K562 (cell line): ENCODE measurements around the gene CREB3L2. TPM values are rescaled to one million over a fixed set of nuclear protein-coding genes. Genes with fewer than 3 reads are reported as not detected.

Experiments
- ATAC-seq: fragments of 200-7000 bp; cut with Tn5 transposase; 3 replicates; pipeline ENCODE4 v1.9.1; 2020; ENCODE audit warnings: moderate library complexity
- BruUV-seq: library from RNA; stranded (reverse); fragments of 400-500 nt; replicated peaks from 2 replicates; lab custom pipeline; 2021; lab: Mats Ljungman, UMichigan
- CTCF ChIA-PET: fragments of 300-600 bp; formaldehyde crosslinking; extraction: SDS; loops from one replicate; lab custom pipeline; 2021; ENCODE audit warnings: low intra/inter-chr PET ratio; lab: Yijun Ruan, JAX
- POLR2A ChIA-PET: fragments of 300-600, 350-650 bp; sonication (Branson Sonifier 250); formaldehyde crosslinking; extraction: SDS; loops from one replicate; lab custom pipeline; 2021; ENCODE audit warnings: antibody characterized with exemption, inconsistent platforms; lab: Yijun Ruan, JAX
- DNase-seq, 4 experiments: peaks; one replicate each; pipeline versions ENCODE4 v3.0.0 to v3.0.0-alpha.2; 2011 to 2018; ENCODE audit warnings: low spot score in 3 of 4, mixed read lengths in 3 of 4; ENCODE audit errors: extremely low read depth in 1 of 4
- FAIRE-seq: peaks from 2 replicates; lab custom pipeline; 2011; peaks lifted over from hg19 to GRCh38; lab: Jason Lieb, UNC
- H2AFZ ChIP-seq: 2 replicates; pipeline ENCODE4 v1.6.0; 2011; ENCODE audit warnings: low read depth, low read length, control low read depth, inconsistent platforms
- H3K27ac ChIP-seq: fragments of 200-600 bp; 3 replicates; pipeline ENCODE4 v1.8.0; 2011; ENCODE audit warnings: low read depth, mild to moderate bottlenecking, control low read depth, inconsistent platforms, low read length, moderate library complexity, mixed read lengths; ENCODE audit errors: extremely low read depth
- H3K27me3 ChIP-seq, 2 experiments: fragments of 300-600 bp in 1 of 2; 2 replicates in 1 of 2; 3 replicates in 1 of 2; pipeline versions ENCODE4 v1.6.0 to v1.8.0; 2011; ENCODE audit warnings: inconsistent platforms in 2 of 2, low read length in 2 of 2, mild to moderate bottlenecking in 1 of 2, mixed read lengths in 1 of 2, moderate library complexity in 1 of 2; ENCODE audit not compliant: control insufficient read depth in 2 of 2, insufficient read depth in 2 of 2
- H3K36me3 ChIP-seq: fragments of 300-600 bp; 3 replicates; pipeline ENCODE4 v1.8.0; 2011; ENCODE audit warnings: mild to moderate bottlenecking, low read length, inconsistent platforms; ENCODE audit not compliant: control insufficient read depth, insufficient read depth
- H3K4me1 ChIP-seq, 2 experiments: fragments of 200-600 bp in 1 of 2; replicated peaks in 1 of 2; 2 replicates in 1 of 2; 3 replicates in 1 of 2; pipeline versions ENCODE4 v1.5.1 to v1.8.0; 2011; ENCODE audit warnings: inconsistent platforms in 2 of 2, low read length in 2 of 2, mild to moderate bottlenecking in 1 of 2, mixed read lengths in 1 of 2, moderate library complexity in 1 of 2; ENCODE audit not compliant: control insufficient read depth in 2 of 2, insufficient read depth in 2 of 2
- H3K4me2 ChIP-seq: 2 replicates; pipeline ENCODE4 v1.6.1; 2011; ENCODE audit warnings: low read length, control low read depth, inconsistent platforms, mixed read lengths; ENCODE audit not compliant: insufficient read depth
- H3K4me3 ChIP-seq: fragments of 200-600 bp; sonication (generic), shearing (Covaris generic); 2 replicates; pipeline ENCODE4 v1.5.1; 2016; ENCODE audit warnings: control low read depth, inconsistent platforms
- H3K79me2 ChIP-seq: fragments of 200-600 bp; 3 replicates; pipeline ENCODE4 v1.8.0; 2011; ENCODE audit warnings: low read length, inconsistent platforms; ENCODE audit not compliant: control insufficient read depth, insufficient read depth
- H3K9ac ChIP-seq, 2 experiments: 2 replicates each; pipeline versions ENCODE4 v1.6.0 to v1.6.1; 2011; ENCODE audit warnings: low read depth in 2 of 2, low read length in 2 of 2, control low read depth in 1 of 2, inconsistent platforms in 1 of 2, mild to moderate bottlenecking in 1 of 2, mixed read lengths in 1 of 2; ENCODE audit not compliant: insufficient read depth in 1 of 2
- H3K9me1 ChIP-seq: one replicate; pipeline ENCODE4 v1.6.0; 2011; ENCODE audit warnings: inconsistent platforms, mild to moderate bottlenecking, low read length, moderate library complexity; ENCODE audit not compliant: control insufficient read depth, insufficient read depth
- H3K9me3 ChIP-seq: replicated peaks from 2 replicates; pipeline ENCODE4 v1.5.1; 2011; ENCODE audit warnings: low read depth, low read length, inconsistent platforms; ENCODE audit not compliant: control insufficient read depth, insufficient read depth
- H4K20me1 ChIP-seq: replicated peaks from 2 replicates; pipeline ENCODE4 v1.6.1; 2011; ENCODE audit warnings: low read length, inconsistent platforms, mixed read lengths; ENCODE audit not compliant: control insufficient read depth, insufficient read depth
- CBX3 ChIP-seq, 2 experiments: IDR thresholded peaks; 1 replicate in 1 of 2; 2 replicates in 1 of 2; pipeline ENCODE4 v1.6.1; 2012; ENCODE audit warnings: inconsistent platforms in 2 of 2, low read length in 2 of 2, borderline replicate concordance in 1 of 2, control low read depth in 1 of 2
- TEAD2 ChIP-seq: fragments of 450-650 bp; IDR thresholded peaks from 2 replicates; pipeline ENCODE4 v1.6.1; 2016; ENCODE audit warnings: missing genetic modification characterization, control low read depth, missing compliant biosample characterization
- ZFP1 ChIP-seq: fragments of 450-650 bp; formaldehyde crosslinking; IDR thresholded peaks from 2 replicates; pipeline ENCODE4 v1.4.0; 2020; ENCODE audit warnings: mild to moderate bottlenecking, mixed read lengths
- WGBS: fragments of 100-300 bp; shearing (Covaris generic); methylation state at CpG from one replicate; pipeline ENCODE4 v1.1.6; 2016; ENCODE audit warnings: low coverage, mixed read lengths; ENCODE audit not compliant: insufficient coverage; ENCODE audit errors: missing lambda C conversion rate; 5-methylcytosine and 5-hydroxymethylcytosine counted together
- in situ Hi-C: fragments of 300-500 bp; cut with MboI; formaldehyde crosslinking; loops from 4 replicates; pipeline ENCODE4 v1.15.0; 2018; ENCODE audit warnings: inconsistent platforms, mixed read lengths
- intact Hi-C: fragments of 100-400 bp; cut with micrococcal nuclease; formaldehyde crosslinking; loops from 2 replicates; pipeline ENCODE4 v1.14.2; 2022
- polyA plus RNA-seq, 8 experiments: library from polyadenylated mRNA; depleted of rRNA in 4 of 8; stranded (reverse) in 5 of 8; unstranded in 3 of 8; fragments of >200 nt; fragmentation: Nextera tagmentation in 2 of 8; fragmentation: Illumina TruSeq in 1 of 8; extraction: Ambion mirVana in 2 of 8; extraction: Trizol in 1 of 8; gene quantifications; 2 replicates each; pipeline versions ENCODE4 v1.2.1 to v1.2.3, GENCODE V29; 2011 to 2014; ENCODE audit warnings: inconsistent platforms in 1 of 8, missing spikeins in 1 of 8
- total RNA-seq, 7 experiments: library from RNA; depleted of rRNA in 6 of 7; stranded (reverse); fragments of >200 nt in 6 of 7; fragmentation: Illumina TruSeq in 2 of 7; extraction: Trizol in 2 of 7; gene quantifications; 2 replicates each; pipeline versions ENCODE4 v1.2.1 to v1.2.3, GENCODE V29; 2011 to 2021; ENCODE audit warnings: low replicate concordance in 1 of 7
- TF ChIP-seq, protein P1 (sequence below): fragments of 200-800 bp; sonication (Bioruptor generic); IDR thresholded peaks from 2 replicates; pipeline ENCODE4 v1.6.1; 2017; ENCODE audit warnings: missing genetic modification characterization, missing compliant biosample characterization

Gene CREB3L2
- total and polyA plus RNA-seq, 9 of the 15 experiments (the other 6 are each of a cell fraction or from before 2014, with no cell fraction given) = 7.1 to 45.6 (median 15.8) TPM

DNA sequence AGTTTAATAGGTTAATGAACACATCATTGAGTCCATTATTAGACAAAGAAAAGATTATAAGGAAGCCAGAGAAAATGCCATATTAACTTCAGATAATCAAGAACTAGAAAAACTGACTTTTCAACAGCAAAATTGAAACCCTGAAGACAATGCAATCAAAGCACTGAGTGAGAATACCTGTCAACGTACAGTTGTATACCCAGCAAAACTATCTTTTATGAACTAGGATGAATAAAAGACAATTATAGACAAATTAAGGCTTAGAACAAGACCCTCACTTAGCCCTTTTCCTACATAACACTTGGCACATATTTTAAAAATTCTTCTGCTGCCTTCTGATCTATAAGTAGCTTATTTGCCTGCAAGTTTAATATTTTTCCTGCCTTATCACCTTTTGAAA, 136.1 kb downstream of the CREB3L2 start:
- TF ChIP-seq ZFP1 (CRISPR knock-in tag) = peak; percentile 76
- no peak for TF ChIP-seq TEAD2 (tag)
- TF ChIP-seq, protein P1, sequence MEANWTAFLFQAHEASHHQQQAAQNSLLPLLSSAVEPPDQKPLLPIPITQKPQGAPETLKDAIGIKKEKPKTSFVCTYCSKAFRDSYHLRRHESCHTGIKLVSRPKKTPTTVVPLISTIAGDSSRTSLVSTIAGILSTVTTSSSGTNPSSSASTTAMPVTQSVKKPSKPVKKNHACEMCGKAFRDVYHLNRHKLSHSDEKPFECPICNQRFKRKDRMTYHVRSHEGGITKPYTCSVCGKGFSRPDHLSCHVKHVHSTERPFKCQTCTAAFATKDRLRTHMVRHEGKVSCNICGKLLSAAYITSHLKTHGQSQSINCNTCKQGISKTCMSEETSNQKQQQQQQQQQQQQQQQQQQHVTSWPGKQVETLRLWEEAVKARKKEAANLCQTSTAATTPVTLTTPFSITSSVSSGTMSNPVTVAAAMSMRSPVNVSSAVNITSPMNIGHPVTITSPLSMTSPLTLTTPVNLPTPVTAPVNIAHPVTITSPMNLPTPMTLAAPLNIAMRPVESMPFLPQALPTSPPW (CRISPR knock-in tag) = no peak
- TF ChIP-seq CBX3 (IDR thresholded peaks at IDR 0.05; ENCODE audit: borderline replicate concordance in 1 of 2, low read length in 2 of 2) = 0 out of 3 replicates have a peak, but pooled peaks of 1 of the 2 experiments have one; percentile 20
- TF ChIP-seq, all 486 proteins: peak for 2
- in situ Hi-C loops (no loop called here), intact Hi-C loops (no loop called here)
- BruUV-seq = no TSS peak
- Histone ChIP-seq H4K20me1 (no peaks in the 10 kb centered on the region), H3K36me3 (no peaks in the 10 kb centered on the region), H3K9ac (no peak overlapping the region), H3K79me2 (no peaks in the 10 kb centered on the region), H3K9me3 (peaks cover 4% of the 10 kb centered on the region; the same call in 1 of the 2 replicates), H3K9me1 (no peaks in the 10 kb centered on the region), H3K27me3 (no peaks in the 10 kb centered on the region), H3K4me1 (no peaks in the 10 kb centered on the region), H3K4me2 (no peak overlapping the region), H3K27ac (no peak overlapping the region), H3K4me3 (no peak overlapping the region), H2AFZ (no peak overlapping the region)
- FAIRE-seq = no peak
- WGBS = 55% methylated on average over 1 of the region's 1 CpG
- no peak for DNase-seq
- CTCF ChIA-PET = interaction anchor here (1.4 kb wide), 1 partner anchor 34 kb away, joined by 3 read pairs; no protein-coding TSS in a partner anchor
- POLR2A ChIA-PET = interaction anchor here (0.5 to 0.6 kb wide), 2 partner anchors 243 to 882 kb away, joined by 3 read pairs; no protein-coding TSS in a partner anchor
- ATAC-seq = no peak
